ENCODE data around the gene RCL1. TPM values are rescaled to one million over a fixed set of nuclear protein-coding genes. Genes with fewer than 3 reads are reported as not detected.

Gene RCL1
- polyA plus RNA-seq, 1 of the 3 experiments (the other 2 are of a cell fraction): 18.4 TPM

DNA sequence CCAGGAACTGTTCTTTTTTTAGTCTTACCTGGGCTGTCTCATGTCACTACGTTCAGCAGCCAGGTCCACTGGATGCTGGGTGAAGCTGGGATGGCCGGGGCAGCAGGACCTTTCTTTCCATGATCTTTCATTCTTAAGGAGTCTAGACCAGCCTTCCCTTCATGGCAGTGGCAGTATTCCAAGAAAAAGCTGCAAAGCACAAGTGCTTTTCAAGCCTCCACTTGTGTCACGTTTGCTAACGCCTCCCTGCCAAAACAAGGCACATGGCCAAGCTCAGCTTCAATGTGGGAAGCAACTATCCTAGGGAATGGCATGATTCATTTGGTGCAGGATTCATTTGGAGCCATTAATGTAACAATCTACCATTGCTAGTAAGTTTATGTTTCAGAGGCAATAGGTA is 94.8 kb downstream of the RCL1 start:
- H3K4me1 ChIP-seq (ENCODE audit: control insufficient read depth in 1 of 2, insufficient read depth in 2 of 2, low read depth in 1 of 2, low read length in 1 of 2): peaks cover 0 to 3% of the 10 kb centered on the region in 2 experiments; a peak in 1 of 4 replicates
- H3K9me3 ChIP-seq: no peaks in the 10 kb centered on the region
- H2AFZ ChIP-seq (ENCODE audit: low read depth): no peak overlapping the region
- WGBS (ENCODE audit: low lambda C conversion rate): 73% methylated on average over 4 of the region's 4 CpGs
- ChIA-PET CTCF (interaction anchor here (1.0 kb wide), 1 partner anchor 100 kb away, joined by 3 read pairs; no protein-coding TSS in a partner anchor), POLR2A (no interaction called here)
- no peak for DNase-seq
- no peaks in the 10 kb centered on the region for H4K20me1 ChIP-seq (ENCODE audit: insufficient read depth)
- no peaks in the 10 kb centered on the region for H3K79me2 ChIP-seq (ENCODE audit: insufficient read depth)
- H3F3A ChIP-seq (replicated peaks; ENCODE audit: insufficient read depth): no peaks in the 10 kb centered on the region
- TF ChIP-seq POLR2AphosphoS5 (IDR thresholded peaks at IDR 0.05; ENCODE audit: low read depth, low read length): no peak
- TF ChIP-seq, protein P1, sequence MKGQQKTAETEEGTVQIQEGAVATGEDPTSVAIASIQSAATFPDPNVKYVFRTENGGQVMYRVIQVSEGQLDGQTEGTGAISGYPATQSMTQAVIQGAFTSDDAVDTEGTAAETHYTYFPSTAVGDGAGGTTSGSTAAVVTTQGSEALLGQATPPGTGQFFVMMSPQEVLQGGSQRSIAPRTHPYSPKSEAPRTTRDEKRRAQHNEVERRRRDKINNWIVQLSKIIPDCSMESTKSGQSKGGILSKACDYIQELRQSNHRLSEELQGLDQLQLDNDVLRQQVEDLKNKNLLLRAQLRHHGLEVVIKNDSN (IDR thresholded peaks at IDR 0.05; ENCODE audit: borderline replicate concordance, low read depth): no peak
- TF ChIP-seq CTCF (IDR thresholded peaks at IDR 0.05): no peak
- TF ChIP-seq NRF1 (IDR thresholded peaks at IDR 0.05; ENCODE audit: low read depth, low read length): no peak
- no peak for TF ChIP-seq FOXJ3 (CRISPR knock-in tag; IDR thresholded peaks at IDR 0.05)
- TF ChIP-seq RFX5 (IDR thresholded peaks at IDR 0.05; ENCODE audit: low read length): no peak
- TF ChIP-seq, protein P2, sequence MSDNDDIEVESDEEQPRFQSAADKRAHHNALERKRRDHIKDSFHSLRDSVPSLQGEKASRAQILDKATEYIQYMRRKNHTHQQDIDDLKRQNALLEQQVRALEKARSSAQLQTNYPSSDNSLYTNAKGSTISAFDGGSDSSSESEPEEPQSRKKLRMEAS (IDR thresholded peaks at IDR 0.05; ENCODE audit: low read depth): no peak
- no peak for TF ChIP-seq GABPA (IDR thresholded peaks at IDR 0.05; ENCODE audit: low read depth)
- TF ChIP-seq NFIC (IDR thresholded peaks at IDR 0.05; ENCODE audit: borderline replicate concordance): no peak
- no peak for TF ChIP-seq EP300 (IDR thresholded peaks at IDR 0.05; ENCODE audit: borderline replicate concordance in 1 of 2, low read depth in 1 of 2, low read length in 1 of 2)
- no peak for TF ChIP-seq PBX3 (IDR thresholded peaks at IDR 0.05)
- TF ChIP-seq JUND (IDR thresholded peaks at IDR 0.05): no peak
- TF ChIP-seq SMC3 (IDR thresholded peaks at IDR 0.05; ENCODE audit: low read depth, low read length): no peak
- no peak for TF ChIP-seq REST (IDR thresholded peaks at IDR 0.05; ENCODE audit: low read depth, low read length)
- TF ChIP-seq ZBTB33 (IDR thresholded peaks at IDR 0.05; ENCODE audit: borderline replicate concordance, low read depth): no peak
- no peak for TF ChIP-seq GATA2 (CRISPR knock-in tag; IDR thresholded peaks at IDR 0.05)
- TF ChIP-seq, protein P3, sequence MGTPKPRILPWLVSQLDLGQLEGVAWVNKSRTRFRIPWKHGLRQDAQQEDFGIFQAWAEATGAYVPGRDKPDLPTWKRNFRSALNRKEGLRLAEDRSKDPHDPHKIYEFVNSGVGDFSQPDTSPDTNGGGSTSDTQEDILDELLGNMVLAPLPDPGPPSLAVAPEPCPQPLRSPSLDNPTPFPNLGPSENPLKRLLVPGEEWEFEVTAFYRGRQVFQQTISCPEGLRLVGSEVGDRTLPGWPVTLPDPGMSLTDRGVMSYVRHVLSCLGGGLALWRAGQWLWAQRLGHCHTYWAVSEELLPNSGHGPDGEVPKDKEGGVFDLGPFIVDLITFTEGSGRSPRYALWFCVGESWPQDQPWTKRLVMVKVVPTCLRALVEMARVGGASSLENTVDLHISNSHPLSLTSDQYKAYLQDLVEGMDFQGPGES (IDR thresholded peaks at IDR 0.05; ENCODE audit: low read depth, low read length): no peak
- TF ChIP-seq YY1 (IDR thresholded peaks at IDR 0.05; ENCODE audit: low read depth): no peak
- H3K4me2 ChIP-seq: no peak overlapping the region
- no peak overlapping the region for H3K4me3 ChIP-seq (ENCODE audit: low read depth in 2 of 2, low read length in 1 of 2)
- H3K9ac ChIP-seq: no peak overlapping the region
- no peaks in the 10 kb centered on the region for H3K36me3 ChIP-seq (replicated peaks in 1 of 2; ENCODE audit: control insufficient read depth in 1 of 2, insufficient read depth in 2 of 2, low read length in 1 of 2)
- H3K27me3 ChIP-seq (ENCODE audit: insufficient read depth): no peaks in the 10 kb centered on the region
- H3K27ac ChIP-seq (ENCODE audit: low read depth in 2 of 2, low read length in 1 of 2): no peak overlapping the region
- no peaks in the 10 kb centered on the region for H3K9me2 ChIP-seq
